ENCODE measurements around the gene VEGFA. TPM values are rescaled to one million over a fixed set of nuclear protein-coding genes. Genes with fewer than 3 reads are reported as not detected.
A peak's percentile ranks its signal among the peaks of the same experiment; 100 is the strongest.

The VEGFA gene
- polyA plus RNA-seq, 1 donor = 198 TPM

DNA sequence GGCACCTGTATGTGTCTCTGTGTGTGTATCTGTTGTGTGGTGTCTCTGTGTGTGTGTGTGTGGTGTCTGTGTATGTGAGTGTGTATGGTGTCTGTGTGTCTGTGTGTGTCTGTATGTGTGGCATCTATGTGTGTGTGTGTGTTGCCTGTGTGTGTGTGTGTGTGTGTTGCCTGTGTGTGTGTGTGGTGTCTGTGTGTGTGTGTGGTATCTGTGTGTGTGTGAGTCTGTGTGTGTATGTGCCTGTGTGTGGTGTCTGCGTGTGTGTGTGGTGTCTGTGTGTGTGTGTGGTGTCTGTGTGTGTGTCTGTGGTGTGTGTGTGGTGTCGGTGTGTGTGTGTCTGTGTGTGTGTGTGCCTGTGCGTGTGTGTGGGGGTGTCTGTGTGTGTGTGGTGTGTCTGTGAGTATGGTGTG lies 31.7 kb upstream of the VEGFA start:
- Histone ChIP-seq H3K4me3 (ENCODE audit: low read length) (no peak overlapping the region), H3K9me3 (ENCODE audit: control insufficient read depth, low read depth, low read length) (no peaks in the 10 kb centered on the region), H3K4me1 (ENCODE audit: control insufficient read depth, insufficient read depth, low read length) (peaks cover 15% of the 10 kb centered on the region), H3K27me3 (ENCODE audit: control insufficient read depth, insufficient read depth, low read length) (no peaks in the 10 kb centered on the region), H3K36me3 (ENCODE audit: control insufficient read depth, insufficient read depth, low read length) (no peaks in the 10 kb centered on the region), H3K27ac (ENCODE audit: low read length) (no peak overlapping the region)
- no peak for DNase-seq
- WGBS (ENCODE audit: insufficient coverage, low lambda C conversion rate) = no CpG with 5 or more reads among the region's 3 CpGs

DNA sequence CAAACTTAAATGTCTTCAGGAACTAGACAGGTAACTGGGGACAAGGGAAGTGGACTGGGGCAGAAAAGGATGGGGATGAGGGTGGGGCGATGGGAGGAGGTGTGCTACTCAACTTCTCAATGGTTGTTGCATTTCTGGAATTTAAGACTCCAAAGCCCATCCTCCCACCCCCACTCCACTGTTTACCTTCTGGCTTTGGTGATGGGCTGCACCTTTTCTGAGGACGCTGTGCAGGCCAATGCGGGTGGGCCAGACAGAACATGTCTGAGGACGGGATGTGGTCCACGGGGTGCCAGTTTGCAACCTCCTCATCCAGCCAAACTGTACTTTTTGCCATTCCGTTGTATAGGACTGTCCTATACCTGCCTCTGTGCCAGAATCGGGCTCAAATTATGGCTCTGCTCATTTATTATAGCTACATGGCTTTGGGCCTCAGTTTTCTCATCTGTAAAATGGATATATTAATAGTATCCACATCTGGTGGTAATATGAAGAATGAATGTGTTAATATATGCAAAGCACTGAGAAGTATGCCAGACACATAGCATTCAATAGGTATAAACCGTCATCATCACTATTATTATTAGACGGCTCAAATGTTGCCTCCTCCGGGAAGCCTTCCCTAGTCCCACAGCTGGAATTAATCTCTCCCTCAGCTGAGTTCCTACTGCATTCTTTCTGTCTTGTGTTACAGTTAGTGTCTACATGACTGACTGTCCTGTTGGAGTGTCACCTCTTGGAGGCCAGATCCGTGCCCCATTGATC lies 31.0 kb upstream of the VEGFA start:
- no peaks in the 10 kb centered on the region for H3K36me3 ChIP-seq (ENCODE audit: control insufficient read depth, insufficient read depth, low read length)
- no CpG with 5 or more reads among the region's 11 CpGs for WGBS (ENCODE audit: insufficient coverage, low lambda C conversion rate)
- no peaks in the 10 kb centered on the region for H3K27me3 ChIP-seq (ENCODE audit: control insufficient read depth, insufficient read depth, low read length)
- no peaks in the 10 kb centered on the region for H3K9me3 ChIP-seq (ENCODE audit: control insufficient read depth, low read depth, low read length)
- H3K27ac ChIP-seq (ENCODE audit: low read length) = no peak overlapping the region
- DNase-seq = no peak
- peaks cover 15% of the 10 kb centered on the region for H3K4me1 ChIP-seq (ENCODE audit: control insufficient read depth, insufficient read depth, low read length)
- H3K4me3 ChIP-seq (ENCODE audit: low read length) = no peak overlapping the region

DNA sequence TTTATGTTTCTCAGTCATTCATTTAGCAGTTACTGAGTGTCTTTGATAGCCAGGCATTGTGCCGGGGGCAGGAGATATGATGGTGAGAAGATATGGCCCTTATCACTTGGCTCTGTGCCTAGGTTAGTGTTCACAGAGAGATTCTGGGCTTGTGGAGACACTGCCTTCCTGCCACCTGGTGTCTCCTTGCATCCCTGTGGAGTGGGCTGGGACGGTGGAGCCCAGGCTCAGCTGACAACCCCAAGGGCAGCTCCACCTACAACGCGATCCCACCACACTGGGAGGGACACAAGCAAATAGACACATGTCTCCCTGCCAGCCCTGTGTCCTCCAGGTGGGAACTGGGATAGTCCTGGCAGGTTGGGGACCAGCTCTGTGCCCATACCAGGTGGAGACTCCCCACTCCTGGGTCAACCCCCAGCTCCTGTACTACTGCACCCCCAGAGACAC lies 30.3 kb upstream of the VEGFA start:
- Histone ChIP-seq H3K4me3 (ENCODE audit: low read length) (no peak overlapping the region), H3K36me3 (ENCODE audit: control insufficient read depth, insufficient read depth, low read length) (no peaks in the 10 kb centered on the region), H3K27ac (ENCODE audit: low read length) (no peak overlapping the region), H3K27me3 (ENCODE audit: control insufficient read depth, insufficient read depth, low read length) (no peaks in the 10 kb centered on the region), H3K4me1 (ENCODE audit: control insufficient read depth, insufficient read depth, low read length) (peaks cover 15% of the 10 kb centered on the region), H3K9me3 (ENCODE audit: control insufficient read depth, low read depth, low read length) (no peaks in the 10 kb centered on the region)
- peak in 1 of 2 donors; percentile 41 for DNase-seq
- WGBS (ENCODE audit: insufficient coverage, low lambda C conversion rate) = no CpG with 5 or more reads among the region's 4 CpGs

DNA sequence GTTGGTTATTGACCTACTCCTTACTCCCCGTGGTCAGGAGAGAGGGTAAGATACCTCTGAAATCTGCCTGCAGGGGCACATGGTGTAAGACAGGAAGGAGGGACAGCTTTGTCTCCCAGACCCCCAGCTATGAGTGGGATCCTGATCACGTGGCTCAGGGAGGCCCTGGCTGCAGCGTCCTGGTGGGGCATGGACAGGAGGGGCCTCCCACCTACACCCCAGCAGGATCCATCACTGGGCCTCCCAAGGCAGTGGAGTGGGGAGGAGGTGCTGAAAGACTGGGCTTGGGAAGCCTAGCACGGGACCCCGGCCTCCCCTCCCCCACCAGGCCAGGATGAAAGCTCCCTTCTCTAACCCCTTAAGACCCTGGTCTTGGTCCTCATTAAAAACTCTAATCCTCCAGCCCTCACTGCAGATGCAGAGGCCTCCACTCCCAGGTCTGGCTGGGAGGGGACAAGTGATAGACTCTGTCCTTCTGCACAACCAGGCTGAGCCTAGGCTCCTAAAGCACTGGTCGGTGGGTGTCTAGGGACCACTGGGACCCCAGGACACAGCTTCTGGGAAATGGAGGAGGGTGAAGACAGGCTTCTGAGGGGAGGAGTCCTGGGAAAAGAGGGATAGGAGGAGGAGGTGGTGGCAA lies 29.6 kb upstream of the VEGFA start:
- Histone ChIP-seq H3K4me1 (ENCODE audit: control insufficient read depth, insufficient read depth, low read length) (peaks cover 15% of the 10 kb centered on the region), H3K4me3 (ENCODE audit: low read length) (no peak overlapping the region), H3K36me3 (ENCODE audit: control insufficient read depth, insufficient read depth, low read length) (no peaks in the 10 kb centered on the region), H3K9me3 (ENCODE audit: control insufficient read depth, low read depth, low read length) (no peaks in the 10 kb centered on the region), H3K27me3 (ENCODE audit: control insufficient read depth, insufficient read depth, low read length) (no peaks in the 10 kb centered on the region), H3K27ac (ENCODE audit: low read length) (no peak overlapping the region)
- no CpG with 5 or more reads among the region's 6 CpGs for WGBS (ENCODE audit: insufficient coverage, low lambda C conversion rate)
- no peak for DNase-seq

DNA sequence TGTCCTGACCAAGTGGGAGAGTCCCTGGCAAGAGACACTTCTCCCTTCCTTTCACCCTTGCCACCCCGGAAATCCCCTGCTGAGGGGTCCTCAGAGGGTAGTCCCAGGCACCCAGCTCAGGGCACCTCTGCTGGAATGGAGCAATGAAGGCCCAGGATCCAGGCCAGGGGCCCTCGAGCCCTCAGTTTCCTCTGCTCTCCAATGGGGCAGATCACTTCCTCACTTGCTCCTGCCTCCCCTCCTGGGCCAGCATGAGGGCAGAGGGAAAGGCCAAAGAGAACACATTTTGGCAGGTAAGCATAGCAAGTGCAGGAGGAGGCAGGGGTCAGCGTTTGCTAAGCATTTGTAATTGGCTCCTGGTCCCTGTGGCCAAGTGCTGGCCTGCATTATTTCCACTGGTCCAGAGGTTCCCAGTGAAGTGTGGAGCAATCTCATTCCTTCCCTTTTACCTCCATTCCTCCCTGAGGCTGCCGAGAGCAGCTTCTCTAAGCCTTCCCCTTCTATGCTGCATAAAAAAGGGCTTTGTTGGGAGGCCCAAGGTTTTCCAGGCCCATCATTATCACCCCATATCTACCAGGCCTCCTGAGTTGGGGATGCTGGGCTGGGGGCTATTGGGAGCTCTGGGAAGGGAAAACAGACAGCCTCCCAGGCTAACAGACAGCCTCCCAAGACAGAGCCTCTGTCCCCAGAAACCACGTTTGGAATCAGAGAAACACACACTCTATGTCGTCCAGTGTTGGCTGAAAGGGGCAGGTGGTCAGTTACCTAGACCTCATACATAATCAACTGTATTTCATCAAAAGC lies 28.8 kb upstream of the VEGFA start:
- WGBS (ENCODE audit: insufficient coverage, low lambda C conversion rate) = no CpG with 5 or more reads among the region's 6 CpGs
- Histone ChIP-seq H3K4me3 (ENCODE audit: low read length) (no peak overlapping the region), H3K27ac (ENCODE audit: low read length) (no peak overlapping the region), H3K36me3 (ENCODE audit: control insufficient read depth, insufficient read depth, low read length) (no peaks in the 10 kb centered on the region), H3K4me1 (ENCODE audit: control insufficient read depth, insufficient read depth, low read length) (peaks cover 12% of the 10 kb centered on the region), H3K9me3 (ENCODE audit: control insufficient read depth, low read depth, low read length) (no peaks in the 10 kb centered on the region), H3K27me3 (ENCODE audit: control insufficient read depth, insufficient read depth, low read length) (no peaks in the 10 kb centered on the region)
- no peak for DNase-seq

DNA sequence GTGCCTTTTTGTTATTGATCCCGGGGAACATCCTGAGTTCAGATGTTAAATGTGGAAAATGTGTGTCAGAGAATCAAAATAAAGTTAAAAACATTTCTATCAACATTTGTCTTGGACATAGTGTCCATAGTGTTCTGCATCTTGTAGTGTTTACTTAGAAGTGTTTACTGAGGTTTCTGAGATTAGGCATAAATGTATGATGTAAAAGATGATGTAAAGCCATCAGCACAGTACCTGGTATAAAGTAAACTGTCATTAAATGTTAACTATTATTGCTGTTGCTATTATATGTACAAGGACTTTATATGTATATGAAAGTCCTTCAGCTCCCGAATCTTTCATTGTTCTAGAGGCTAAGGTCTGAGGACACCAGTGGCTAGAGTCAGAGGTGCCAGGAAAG lies 28.2 kb upstream of the VEGFA start:
- WGBS (ENCODE audit: insufficient coverage, low lambda C conversion rate) = 60% methylated on average over 1 of the region's 2 CpGs
- Histone ChIP-seq H3K27me3 (ENCODE audit: control insufficient read depth, insufficient read depth, low read length) (no peaks in the 10 kb centered on the region), H3K27ac (ENCODE audit: low read length) (no peak overlapping the region), H3K9me3 (ENCODE audit: control insufficient read depth, low read depth, low read length) (no peaks in the 10 kb centered on the region), H3K4me1 (ENCODE audit: control insufficient read depth, insufficient read depth, low read length) (peaks cover 6% of the 10 kb centered on the region), H3K36me3 (ENCODE audit: control insufficient read depth, insufficient read depth, low read length) (no peaks in the 10 kb centered on the region), H3K4me3 (ENCODE audit: low read length) (no peak overlapping the region)
- DNase-seq = no peak

DNA sequence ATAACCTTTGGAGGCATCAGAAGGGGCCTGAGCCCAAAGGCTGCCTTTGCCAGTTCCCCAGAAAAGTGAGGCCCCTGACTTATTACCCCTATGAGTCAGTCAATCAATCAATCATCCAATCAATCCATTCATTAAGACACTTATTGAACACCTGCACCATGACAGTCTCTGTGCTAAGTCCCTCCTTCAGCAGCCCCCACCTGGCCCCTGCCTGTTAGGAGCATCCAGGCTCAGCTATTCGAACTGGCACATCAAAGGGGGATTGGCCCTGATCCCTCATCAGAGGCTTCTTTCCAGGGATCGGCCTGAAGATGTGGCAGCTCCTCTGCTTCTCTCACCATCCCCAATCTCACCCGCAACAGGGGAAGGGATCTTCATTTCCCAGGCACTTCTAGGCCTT lies 27.7 kb upstream of the VEGFA start:
- H3K9me3 ChIP-seq (ENCODE audit: control insufficient read depth, low read depth, low read length) = no peaks in the 10 kb centered on the region
- no peak overlapping the region for H3K27ac ChIP-seq (ENCODE audit: low read length)
- no peaks in the 10 kb centered on the region for H3K27me3 ChIP-seq (ENCODE audit: control insufficient read depth, insufficient read depth, low read length)
- H3K36me3 ChIP-seq (ENCODE audit: control insufficient read depth, insufficient read depth, low read length) = no peaks in the 10 kb centered on the region
- H3K4me3 ChIP-seq (ENCODE audit: low read length) = no peak overlapping the region
- peaks cover 2% of the 10 kb centered on the region for H3K4me1 ChIP-seq (ENCODE audit: control insufficient read depth, insufficient read depth, low read length)
- no peak for DNase-seq
- no CpG with 5 or more reads among the region's 3 CpGs for WGBS (ENCODE audit: insufficient coverage, low lambda C conversion rate)

DNA sequence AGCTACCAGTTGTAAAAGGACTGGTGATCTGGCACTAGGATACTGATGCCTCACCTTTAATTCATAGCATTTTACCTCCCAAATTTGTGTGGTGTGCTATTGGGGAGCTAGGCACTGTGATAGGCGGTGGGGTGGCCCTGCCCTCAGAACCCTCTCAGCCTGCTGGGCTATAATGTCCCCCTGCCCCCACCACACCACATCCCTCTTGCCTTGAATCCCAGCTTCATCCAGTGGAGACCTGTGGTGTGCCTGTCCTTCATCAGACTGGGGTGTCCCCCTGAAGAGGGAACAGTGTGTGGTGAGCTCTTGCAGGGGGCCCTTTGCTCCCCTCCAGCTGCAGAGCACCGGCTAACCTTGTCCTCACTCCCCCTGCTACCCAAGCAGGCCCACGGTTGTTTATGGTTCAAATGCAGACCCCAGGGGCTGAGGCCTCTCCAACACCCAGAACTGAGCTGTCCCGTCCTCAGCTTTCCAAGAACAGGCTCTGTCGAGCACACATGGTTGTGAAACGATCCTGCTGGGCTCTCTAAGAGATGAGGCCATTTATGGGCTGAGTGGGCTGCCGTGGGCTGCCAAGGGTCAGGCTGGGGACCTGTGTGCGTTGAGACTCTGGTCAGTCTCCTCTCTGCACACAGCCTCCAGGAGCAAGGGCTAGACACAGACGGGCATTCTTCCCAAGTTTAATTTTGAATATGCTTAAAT lies 26.9 kb upstream of the VEGFA start:
- H3K4me3 ChIP-seq (ENCODE audit: low read length) = no peak overlapping the region
- H3K9me3 ChIP-seq (ENCODE audit: control insufficient read depth, low read depth, low read length) = no peaks in the 10 kb centered on the region
- H3K4me1 ChIP-seq (ENCODE audit: control insufficient read depth, insufficient read depth, low read length) = no peaks in the 10 kb centered on the region
- no peak overlapping the region for H3K27ac ChIP-seq (ENCODE audit: low read length)
- H3K27me3 ChIP-seq (ENCODE audit: control insufficient read depth, insufficient read depth, low read length) = no peaks in the 10 kb centered on the region
- no peak for DNase-seq
- no peaks in the 10 kb centered on the region for H3K36me3 ChIP-seq (ENCODE audit: control insufficient read depth, insufficient read depth, low read length)
- WGBS (ENCODE audit: insufficient coverage, low lambda C conversion rate) = no CpG with 5 or more reads among the region's 9 CpGs

DNA sequence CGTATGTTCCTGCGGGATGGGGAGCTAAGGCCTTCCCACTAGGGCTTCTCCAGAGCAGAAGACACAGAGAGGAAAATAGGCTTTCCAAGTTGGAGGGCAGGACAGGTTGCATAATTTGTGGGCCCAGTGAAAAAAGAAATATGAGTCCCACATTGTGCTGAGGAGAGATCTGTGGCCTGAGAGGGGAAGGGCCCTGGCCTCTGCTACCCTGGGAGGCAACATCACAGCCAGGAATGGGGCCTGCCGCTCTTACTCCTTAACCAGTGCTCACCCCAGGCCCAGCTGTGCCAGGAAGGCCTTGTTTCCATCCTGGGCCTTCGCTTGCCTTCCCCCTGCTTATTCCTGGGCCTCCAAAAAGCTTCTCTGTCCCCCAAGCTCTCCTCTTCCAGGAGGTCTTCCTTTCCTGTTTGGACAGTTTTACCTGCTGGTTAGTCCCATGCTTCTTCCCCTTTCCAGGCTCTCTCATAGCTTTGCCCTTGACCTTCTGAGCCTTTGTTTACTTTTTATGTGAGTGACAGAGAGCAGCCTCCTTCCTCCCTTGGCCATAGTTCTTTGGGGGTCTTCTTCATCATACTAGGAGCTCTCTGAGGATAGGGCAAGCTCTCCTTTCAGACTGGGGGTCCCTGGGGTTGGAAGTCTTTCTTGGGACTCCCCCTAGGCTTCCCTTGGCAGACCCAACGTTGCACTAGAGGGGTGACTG lies 26.2 kb upstream of the VEGFA start:
- WGBS (ENCODE audit: insufficient coverage, low lambda C conversion rate) = 100% methylated on average over 1 of the region's 5 CpGs
- H3K27ac ChIP-seq (ENCODE audit: low read length) = no peak overlapping the region
- DNase-seq = no peak

More for the DNA sequence above, 26.2 kb upstream of the VEGFA start:
- Histone ChIP-seq H3K4me1 (ENCODE audit: control insufficient read depth, insufficient read depth, low read length) (no peaks in the 10 kb centered on the region), H3K4me3 (ENCODE audit: low read length) (no peak overlapping the region), H3K9me3 (ENCODE audit: control insufficient read depth, low read depth, low read length) (no peaks in the 10 kb centered on the region), H3K27me3 (ENCODE audit: control insufficient read depth, insufficient read depth, low read length) (no peaks in the 10 kb centered on the region), H3K36me3 (ENCODE audit: control insufficient read depth, insufficient read depth, low read length) (no peaks in the 10 kb centered on the region)

All from large intestine (tissue), 3 donors.